ENCODE data around the gene ZNF888.
"Not testable (repeated sequence)": the region's sequence is repeated elsewhere in the genome, so short reads cannot be mapped to it uniquely, and the experiment has no call there.

GRCh38 chr19:52868031-52868430, 55.2 kb downstream of the ZNF888 start:
- not testable (repeated sequence) for TF ChIP-seq CTCF, POLR2A (IDR thresholded peaks at IDR 0.05)
